NK-92 (cell line): ENCODE data around the gene MEAK7.

Source experiments
- DNase-seq: peaks from one replicate; lab custom pipeline; 2025; ENCODE audit not compliant: unreplicated experiment; lab: John Stamatoyannopoulos, UW

The MEAK7 gene

DNA sequence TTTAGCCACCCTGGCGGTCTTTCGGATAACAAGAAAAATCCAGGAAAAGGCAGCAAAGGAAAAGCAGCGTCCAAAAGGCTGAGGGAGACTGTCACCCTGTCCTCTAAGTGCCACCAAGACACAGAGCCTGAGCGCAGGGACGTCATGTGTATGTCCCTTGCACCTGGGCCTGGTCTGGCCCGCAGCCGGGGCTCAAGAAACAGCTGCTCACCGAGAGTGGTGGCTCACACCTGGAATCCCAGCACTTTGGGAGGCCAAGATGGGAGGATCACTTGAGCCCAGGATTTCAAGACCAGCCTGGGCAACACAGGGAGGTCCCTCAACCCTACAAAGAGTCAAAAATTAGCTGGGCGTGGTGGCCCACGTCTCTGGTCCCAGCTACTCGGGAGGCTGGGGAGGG is 9.2 kb upstream of the MEAK7 start:
- DNase-seq: no peak

GRCh38 chr16:84513123-84513522 is 8.7 kb upstream of the MEAK7 start:
- no peak for DNase-seq

DNA sequence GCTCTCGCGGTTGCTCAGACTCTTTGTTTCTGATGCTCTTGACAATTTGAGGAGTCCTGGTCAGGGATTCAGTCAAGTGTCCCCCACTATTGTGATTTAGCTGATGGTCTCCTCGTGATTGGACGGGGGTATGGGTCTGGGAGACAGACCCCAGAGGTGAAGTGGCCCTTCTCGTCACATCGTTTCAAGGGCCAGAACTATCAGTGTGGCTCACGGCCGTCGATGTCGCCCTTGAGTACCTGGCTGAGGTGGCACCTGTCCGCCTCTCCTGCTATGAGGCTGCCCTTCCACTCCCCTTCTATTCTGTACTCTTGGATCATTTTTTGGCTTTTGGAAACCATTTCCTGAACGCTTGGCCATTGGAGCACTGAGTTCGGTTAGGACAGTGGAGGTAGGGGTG is 7.4 kb upstream of the MEAK7 start:
- no peak for DNase-seq

DNA sequence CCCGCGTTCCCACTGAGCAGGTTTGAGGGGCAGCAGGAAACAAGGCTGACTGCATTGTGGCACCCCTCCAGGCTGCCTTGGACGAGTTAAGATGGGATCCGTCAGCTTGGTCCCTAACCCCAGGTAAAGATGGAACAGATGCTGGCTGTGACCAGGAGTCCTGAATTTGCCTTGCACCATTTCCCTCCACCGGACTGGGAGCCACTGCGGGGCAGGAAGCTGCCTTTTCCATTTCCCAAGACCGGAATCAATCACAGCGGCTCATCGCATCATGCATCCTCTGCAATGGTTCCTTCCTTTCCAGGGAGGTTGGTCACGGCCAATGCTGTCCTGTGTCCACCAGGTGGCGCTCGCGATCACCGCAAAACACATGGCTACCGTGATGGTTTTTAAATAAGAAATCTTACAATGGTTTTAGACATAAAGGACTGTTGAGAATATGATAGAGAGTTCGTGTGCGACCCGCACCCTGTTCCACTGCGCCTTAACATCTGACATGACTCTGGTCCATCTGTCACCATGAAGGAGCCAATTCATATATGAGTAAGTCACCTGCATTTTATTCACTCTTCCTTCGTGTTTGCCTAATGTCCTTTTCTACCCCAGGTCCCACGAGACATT is 6.8 kb upstream of the MEAK7 start:
- no peak for DNase-seq

DNA sequence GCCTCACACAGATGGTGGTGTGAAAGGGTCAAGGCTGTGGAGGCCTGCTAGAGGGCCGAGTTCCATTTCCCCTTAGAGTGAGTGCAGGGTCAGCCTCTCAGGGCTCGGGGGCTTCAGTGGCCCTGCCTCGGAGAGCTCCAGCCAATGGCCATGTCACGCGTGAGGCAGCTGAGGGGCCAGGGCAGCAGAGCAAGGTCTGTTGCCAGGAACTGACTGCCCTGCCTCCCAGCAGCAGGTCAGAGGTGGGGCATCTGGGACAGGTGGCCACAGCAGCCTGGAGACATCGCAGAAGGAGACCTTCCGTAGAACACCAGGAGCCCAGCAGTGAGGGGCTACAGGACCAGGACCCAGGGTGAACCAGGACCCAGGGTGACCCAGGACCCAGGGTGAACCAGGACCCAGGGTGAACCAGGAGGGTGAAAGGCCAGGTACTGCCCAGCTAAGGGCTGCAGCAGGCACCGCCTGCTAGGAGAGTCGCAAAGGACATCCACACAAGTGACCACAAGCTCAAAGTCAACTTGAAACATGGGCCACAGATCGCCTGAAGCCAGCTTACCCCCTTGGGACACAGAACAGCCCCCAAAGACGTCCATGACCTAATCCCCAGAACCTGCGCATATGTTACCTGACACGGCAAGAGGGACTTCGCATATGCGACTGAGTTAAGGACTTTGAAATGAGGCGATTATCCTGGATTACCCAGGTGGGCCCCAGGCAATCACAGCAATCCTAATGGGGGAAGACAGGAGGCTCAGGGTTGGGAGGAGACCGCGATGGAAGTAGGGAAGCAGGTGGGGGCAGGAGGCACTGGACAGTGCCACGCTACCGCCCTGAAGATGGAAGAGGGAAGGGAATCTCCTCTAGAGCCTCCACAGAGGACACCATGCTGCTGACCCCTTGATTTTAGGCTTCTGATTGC is 4.8 kb upstream of the MEAK7 start:
- DNase-seq: no peak

DNA sequence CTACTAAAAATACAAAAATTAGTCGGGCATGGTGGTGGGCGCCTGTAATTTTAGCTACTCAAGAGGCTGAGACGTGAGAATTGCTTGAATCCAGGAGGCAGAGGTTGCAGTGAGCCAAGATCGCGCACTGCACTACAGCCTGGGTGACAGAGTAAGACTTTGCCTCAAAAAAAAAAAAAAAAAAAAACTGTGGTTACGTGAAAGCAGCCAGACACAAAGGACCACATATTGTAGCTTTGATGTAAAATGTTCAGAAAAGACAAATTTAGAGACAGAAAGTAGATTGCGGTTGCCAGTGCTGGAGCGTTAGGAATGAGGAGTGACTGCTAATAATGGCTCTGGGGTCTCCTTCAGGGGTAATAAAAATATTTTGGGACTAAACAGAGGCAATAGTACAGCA is 4.0 kb upstream of the MEAK7 start:
- no peak for DNase-seq

DNA sequence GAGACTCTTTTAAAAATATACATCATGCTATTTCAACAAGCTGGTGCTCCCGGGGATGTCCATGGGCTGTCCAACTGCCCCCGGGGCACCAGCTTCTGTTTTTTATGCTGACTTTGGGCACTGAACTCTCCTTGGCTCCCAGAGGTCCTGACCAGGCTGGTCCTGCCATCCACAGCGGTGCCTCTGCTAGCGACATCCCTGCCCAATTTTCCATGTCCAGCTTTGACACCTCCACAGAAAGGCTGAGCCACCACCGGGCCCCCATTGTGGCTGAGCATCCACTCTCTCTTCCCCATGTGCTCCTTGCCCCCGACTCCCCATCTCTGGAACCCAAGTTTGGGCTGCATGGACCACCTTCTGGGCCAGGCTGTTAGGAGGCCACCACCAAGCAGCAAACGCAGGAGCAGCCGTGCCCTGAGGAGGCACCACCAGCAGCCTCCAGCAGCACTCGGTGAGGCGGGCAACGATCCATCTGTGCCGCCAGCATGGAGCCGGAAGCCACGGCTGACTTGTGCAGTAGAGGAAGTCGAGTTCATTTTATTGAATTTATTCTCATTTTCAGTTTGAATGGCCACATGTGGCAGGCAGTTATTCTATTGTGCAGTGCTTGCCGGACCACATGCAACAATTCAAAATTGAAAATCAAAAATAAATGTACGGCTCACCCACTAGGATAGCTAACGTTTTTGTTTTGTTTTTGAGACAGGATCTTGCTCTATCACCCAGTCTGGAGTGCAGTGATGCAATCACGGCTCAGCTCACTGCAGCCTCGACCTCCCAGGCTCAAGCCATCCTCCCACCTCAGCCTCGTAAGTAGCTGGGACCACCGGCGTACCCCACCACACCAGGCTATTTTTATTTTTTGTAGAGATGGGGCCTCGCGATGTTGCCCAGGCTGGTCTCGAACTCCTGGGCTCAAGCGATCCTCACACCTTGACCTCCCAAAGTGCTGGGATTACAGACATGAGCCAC is 2.8 kb upstream of the MEAK7 start:
- no peak for DNase-seq

DNA sequence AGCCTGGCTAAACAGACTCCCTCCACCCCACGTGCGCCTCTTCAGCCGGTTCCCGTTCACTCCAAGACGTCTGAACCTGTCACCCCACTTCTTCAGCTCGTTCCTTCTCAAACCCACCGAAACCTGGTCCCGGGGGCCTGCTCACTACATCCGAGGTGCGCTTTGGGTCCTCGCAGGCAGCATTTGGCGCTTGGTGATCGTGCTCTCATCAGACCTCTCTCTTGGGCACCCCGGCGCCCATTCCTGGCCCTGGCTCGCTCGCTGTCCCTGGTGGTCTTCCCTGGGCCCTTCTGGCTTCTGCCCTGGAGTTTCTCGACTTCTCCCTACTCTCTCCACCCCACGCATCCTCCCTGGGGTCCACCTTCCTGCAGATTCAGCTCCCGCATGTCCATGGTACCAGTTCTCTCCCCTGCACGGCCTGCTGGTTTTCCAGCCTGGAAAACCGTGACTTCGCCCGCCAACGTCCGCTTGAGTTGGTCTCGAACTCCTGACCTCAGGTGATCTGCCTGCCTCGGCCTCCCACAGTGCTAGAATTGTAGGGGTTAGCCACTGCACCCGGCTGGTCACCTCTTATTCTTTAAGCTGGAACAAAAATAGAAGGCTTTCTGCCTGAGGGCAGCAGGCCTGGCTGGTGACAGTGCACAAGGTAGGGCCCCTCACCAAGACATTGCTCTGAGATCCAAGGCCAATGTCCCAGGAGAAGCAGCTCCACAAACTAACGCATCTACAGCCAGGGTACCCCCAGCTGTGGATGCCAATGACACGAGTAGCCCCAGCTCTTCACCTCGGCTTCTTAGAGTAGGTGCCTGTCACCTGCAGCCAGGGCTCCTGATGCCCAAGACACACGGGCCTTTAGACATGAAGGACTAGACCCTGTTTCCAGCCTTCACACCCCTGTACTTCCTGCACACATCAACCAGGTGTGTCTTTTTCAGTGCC is 1.1 kb upstream of the MEAK7 start:
- no peak for DNase-seq

DNA sequence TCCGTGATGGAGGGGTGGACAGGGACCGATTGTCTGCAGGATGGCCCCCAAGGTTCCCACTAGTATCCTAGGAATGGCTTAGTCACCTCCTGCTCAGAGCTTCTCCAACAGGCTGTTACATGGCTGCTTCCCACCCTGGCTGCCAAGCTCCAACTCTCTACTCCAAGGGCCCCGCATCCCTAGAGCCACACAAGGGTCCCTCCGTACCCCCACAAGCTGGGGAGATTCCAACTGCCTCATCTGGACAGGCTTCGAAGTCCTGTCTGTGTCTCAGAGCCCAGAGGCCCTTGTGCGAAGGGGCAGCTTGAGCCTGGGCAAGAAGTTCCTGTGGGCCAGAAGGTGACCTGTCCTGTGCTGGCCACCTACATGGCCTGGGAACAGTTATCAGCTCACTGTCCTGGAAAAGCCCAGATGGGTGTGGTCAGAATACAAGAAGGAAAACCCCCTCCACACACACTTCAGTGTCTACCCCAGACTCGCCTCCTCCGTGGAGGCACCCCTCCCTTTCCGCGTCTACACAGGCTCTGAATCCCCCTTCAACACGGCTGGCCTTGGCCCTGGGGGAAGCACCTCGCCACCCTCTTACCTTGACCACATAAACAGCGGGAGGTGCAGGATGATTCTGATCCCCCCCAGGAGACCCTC is 586 bp downstream of the MEAK7 start:
- DNase-seq: no peak

DNA sequence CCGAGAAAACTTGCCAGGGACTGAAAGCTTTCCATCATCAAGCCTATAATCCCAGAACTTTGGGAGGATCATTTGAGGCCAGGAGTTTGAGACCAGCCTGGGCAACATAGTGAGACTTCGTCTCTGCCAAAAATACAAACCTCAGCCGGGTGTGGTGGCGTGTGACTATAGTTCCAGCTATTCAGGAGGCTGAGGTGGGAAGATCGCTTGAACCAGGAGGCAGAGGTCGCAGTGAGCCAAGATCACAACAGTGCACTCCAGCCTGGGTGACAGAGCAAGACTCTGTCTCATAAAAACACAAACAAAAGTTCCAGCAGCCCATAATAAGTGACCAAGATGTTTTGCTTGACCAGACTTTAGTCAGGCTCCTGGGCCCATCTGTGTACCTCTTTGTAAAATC is 1.9 kb downstream of the MEAK7 start:
- DNase-seq: no peak

DNA sequence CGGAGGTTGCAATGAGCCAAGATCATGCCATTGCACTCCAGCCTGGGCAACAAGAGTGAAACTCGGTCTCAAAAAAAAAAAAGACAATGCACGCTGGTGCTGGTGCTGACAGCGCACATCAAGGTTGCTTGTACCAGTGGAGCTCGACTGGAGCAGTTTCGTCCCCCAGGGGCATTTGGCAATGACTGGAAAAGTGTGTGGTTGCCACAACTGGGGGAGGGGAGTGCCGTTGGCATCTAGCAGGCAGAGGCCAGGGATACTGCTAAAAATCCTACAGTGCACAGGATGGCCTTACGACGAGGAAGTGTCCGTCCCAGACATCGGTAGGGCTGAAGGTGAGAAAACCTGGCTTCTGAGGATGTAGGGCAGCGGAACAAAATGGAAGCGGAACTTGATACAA is 2.4 kb downstream of the MEAK7 start:
- no peak for DNase-seq

DNA sequence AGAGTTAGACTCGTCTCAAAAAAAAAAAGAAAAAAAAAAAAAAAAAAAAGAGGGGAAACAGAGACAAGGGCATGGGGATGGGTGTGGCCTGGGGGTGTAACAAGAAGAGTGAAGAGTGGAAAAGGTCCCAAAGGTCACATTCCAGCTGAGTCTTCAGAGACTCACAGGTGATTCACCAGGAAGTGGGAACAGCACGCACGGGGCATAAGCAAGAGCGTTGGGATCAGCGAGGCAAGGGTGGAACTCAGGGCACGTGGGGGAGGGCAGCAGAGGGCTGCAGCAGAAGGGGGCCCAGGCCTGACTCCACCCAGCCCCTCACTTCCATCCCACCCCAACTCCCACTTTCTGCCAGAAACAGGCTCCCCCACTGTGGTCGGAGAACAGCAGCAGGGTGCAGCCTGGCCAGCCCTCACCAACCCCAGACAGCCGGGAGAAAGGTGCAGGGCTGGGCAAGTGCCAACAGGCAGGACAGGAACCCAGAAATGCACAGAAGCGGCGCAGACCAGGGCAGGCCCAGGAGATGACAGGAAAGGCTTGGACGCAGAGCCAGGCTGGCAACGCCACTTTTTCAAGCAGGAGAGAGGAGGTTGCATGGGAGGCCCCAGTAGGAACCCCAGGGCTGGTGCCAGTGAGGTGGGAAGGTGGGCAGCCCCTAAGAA is 3.3 kb downstream of the MEAK7 start:
- no peak for DNase-seq

GRCh38 chr16:84500531-84500930 is 3.9 kb downstream of the MEAK7 start:
- DNase-seq: no peak

- no peak for DNase-seq
Measured at GRCh38 chr16:84499638-84500037, 4.8 kb downstream of the MEAK7 start.

GRCh38 chr16:84498859-84499620 is 5.4 kb downstream of the MEAK7 start:
- no peak for DNase-seq

- DNase-seq: no peak
Measured at GRCh38 chr16:84498223-84498610, 6.2 kb downstream of the MEAK7 start.

GRCh38 chr16:84497418-84498222 is 6.8 kb downstream of the MEAK7 start:
- no peak for DNase-seq

GRCh38 chr16:84496991-84497390 is 7.5 kb downstream of the MEAK7 start:
- DNase-seq: no peak
